KOPT-K1 (cell line): ENCODE measurements around the gene TUBB4A.
A peak's percentile ranks its signal among the peaks of the same experiment; 100 is the strongest.

Experiments used
- H3K27ac ChIP-seq: fragments of 200-600 bp; sonication (generic); 2 replicates; pipeline ENCODE4 v1.5.1; 2016; ENCODE audit warnings: antibody characterized with exemption, mild to moderate bottlenecking, low read depth, low read length; ENCODE audit not compliant: poor library complexity, severe bottlenecking
- H3K36me3 ChIP-seq: fragments of 200-600 bp; sonication (generic); 2 replicates; pipeline ENCODE4 v1.5.1; 2017; ENCODE audit warnings: antibody characterized with exemption, mild to moderate bottlenecking, low read length, moderate library complexity; ENCODE audit not compliant: insufficient read depth
- H3K9me3 ChIP-seq: fragments of 200-600 bp; sonication (generic); 2 replicates; pipeline ENCODE4 v1.5.1; 2017; ENCODE audit warnings: antibody characterized with exemption, low read length, mild to moderate bottlenecking; ENCODE audit not compliant: insufficient read depth, poor library complexity, severe bottlenecking

Gene TUBB4A

GRCh38 chr19:6489278-6490061, 12.6 kb downstream of the TUBB4A start:
- Histone ChIP-seq H3K27ac (peak overlapping the region; percentile 48), H3K9me3 (peaks cover 7% of the 10 kb centered on the region), H3K36me3 (no peaks in the 10 kb centered on the region)

- H3K9me3 ChIP-seq, result no peaks in the 10 kb centered on the region
- no peaks in the 10 kb centered on the region for H3K36me3 ChIP-seq
- no peak overlapping the region for H3K27ac ChIP-seq
Observed at GRCh38 chr19:6484831-6485230, 17.3 kb downstream of the TUBB4A start.

DNA sequence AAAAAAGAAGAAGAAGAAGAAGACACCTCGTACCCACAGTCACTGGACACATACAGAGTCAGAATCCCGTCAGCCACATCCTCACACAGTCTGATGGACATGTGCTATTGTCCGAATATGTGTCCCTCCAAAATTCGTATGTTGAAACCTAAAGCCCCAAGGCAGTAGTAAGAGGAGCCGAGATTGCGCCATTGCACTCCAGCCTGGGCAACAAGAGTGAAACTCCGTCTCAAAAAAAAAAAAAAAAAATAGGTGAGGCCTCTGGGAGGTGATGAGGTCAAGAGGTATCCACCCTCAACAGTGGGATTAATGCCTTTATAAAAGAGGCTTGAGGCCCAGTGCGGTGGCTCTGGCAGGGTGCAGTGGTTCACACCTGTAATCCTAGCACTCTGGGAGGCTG, 17.9 kb downstream of the TUBB4A start:
- no peak overlapping the region for H3K27ac ChIP-seq
- no peaks in the 10 kb centered on the region for H3K9me3 ChIP-seq
- 0 out of 2 replicates have a peak, but pooled peaks cover 3% of the 10 kb centered on the region for H3K36me3 ChIP-seq

- peaks cover 13% of the 10 kb centered on the region; the same call in 1 of the 2 replicates for H3K36me3 ChIP-seq
- no peaks in the 10 kb centered on the region for H3K9me3 ChIP-seq
- H3K27ac ChIP-seq, result peak overlapping the region; percentile 4
Observed at GRCh38 chr19:6483235-6483634, 18.9 kb downstream of the TUBB4A start.

GRCh38 chr19:6482343-6482686, 19.8 kb downstream of the TUBB4A start:
- peak overlapping the region; percentile 93 for H3K27ac ChIP-seq
- H3K36me3 ChIP-seq, result peaks cover 14% of the 10 kb centered on the region; the same call in 1 of the 2 replicates
- H3K9me3 ChIP-seq, result no peaks in the 10 kb centered on the region

DNA sequence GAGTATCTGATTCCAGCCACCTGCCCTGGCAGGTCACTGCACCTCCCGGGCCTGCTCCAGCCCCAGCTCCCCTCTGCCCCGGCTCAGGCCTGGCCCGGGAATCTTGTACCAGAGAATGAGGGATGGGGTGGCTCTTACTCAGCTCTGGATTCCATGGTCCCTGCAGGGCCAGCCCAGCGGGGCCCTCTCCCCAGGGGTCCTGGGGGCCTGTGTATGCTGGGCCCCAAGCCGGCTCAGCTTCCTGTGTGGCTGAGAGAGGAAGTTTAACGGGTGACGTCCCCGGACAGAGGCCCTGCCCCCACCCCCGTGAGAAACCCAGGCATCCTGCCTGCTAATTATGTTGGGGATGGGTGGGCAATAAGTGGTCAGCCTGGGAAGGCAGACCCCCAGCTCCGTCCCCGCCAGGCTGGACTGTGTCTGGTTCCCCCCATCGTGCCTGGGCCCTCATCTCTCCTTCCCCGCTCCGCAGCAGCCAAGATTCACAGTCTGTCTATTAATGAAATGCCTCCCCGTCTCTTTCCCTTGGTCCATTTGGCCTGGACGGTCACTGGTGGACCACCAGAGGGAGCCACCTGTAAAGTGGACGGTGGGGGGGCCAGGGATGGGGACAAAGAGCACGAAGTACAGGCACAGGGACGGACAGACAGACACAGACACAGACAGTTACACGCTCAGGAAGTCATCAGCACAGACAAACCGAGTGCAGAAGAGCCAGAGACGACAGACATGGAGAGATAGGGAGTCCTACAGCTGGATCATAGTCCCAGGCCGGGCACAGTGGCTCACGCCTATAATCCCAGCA, 20.4 kb downstream of the TUBB4A start, which contains the start of gene DENND1C:
Gene DENND1C (minus strand): TSS at position 247 of the 802 bp plus-strand sequence. CDS start 92 bp downstream, at position 155.
- H3K9me3 ChIP-seq, result no peaks in the 10 kb centered on the region
- peak within 1 kb of the TSS; percentile 93 for H3K27ac ChIP-seq
- peaks cover 20% of the 10 kb centered on the region for H3K36me3 ChIP-seq

- Histone ChIP-seq H3K27ac (peak overlapping the region; percentile 93), H3K9me3 (peaks cover 4% of the 10 kb centered on the region), H3K36me3 (peaks cover 28% of the 10 kb centered on the region)
Observed at GRCh38 chr19:6480848-6481415, 21.2 kb downstream of the TUBB4A start.

- peaks cover 38% of the 10 kb centered on the region for H3K36me3 ChIP-seq
- H3K9me3 ChIP-seq, result peaks cover 4% of the 10 kb centered on the region
- peak overlapping the region; percentile 13 for H3K27ac ChIP-seq
Observed at GRCh38 chr19:6479836-6480398, 22.2 kb downstream of the TUBB4A start.

GRCh38 chr19:6478815-6479214, 23.3 kb downstream of the TUBB4A start:
- Histone ChIP-seq H3K36me3 (peaks cover 48% of the 10 kb centered on the region), H3K9me3 (peaks cover 4% of the 10 kb centered on the region), H3K27ac (peak overlapping the region; percentile 29)

- peaks cover 54% of the 10 kb centered on the region for H3K36me3 ChIP-seq
- H3K9me3 ChIP-seq, result peaks cover 4% of the 10 kb centered on the region
- no peak overlapping the region for H3K27ac ChIP-seq
Observed at GRCh38 chr19:6476896-6477431, 25.1 kb downstream of the TUBB4A start.

- no peak overlapping the region for H3K27ac ChIP-seq
- peaks cover 4% of the 10 kb centered on the region for H3K9me3 ChIP-seq
- H3K36me3 ChIP-seq, result peaks cover 56% of the 10 kb centered on the region
Observed at GRCh38 chr19:6476155-6476895, 25.8 kb downstream of the TUBB4A start.

DNA sequence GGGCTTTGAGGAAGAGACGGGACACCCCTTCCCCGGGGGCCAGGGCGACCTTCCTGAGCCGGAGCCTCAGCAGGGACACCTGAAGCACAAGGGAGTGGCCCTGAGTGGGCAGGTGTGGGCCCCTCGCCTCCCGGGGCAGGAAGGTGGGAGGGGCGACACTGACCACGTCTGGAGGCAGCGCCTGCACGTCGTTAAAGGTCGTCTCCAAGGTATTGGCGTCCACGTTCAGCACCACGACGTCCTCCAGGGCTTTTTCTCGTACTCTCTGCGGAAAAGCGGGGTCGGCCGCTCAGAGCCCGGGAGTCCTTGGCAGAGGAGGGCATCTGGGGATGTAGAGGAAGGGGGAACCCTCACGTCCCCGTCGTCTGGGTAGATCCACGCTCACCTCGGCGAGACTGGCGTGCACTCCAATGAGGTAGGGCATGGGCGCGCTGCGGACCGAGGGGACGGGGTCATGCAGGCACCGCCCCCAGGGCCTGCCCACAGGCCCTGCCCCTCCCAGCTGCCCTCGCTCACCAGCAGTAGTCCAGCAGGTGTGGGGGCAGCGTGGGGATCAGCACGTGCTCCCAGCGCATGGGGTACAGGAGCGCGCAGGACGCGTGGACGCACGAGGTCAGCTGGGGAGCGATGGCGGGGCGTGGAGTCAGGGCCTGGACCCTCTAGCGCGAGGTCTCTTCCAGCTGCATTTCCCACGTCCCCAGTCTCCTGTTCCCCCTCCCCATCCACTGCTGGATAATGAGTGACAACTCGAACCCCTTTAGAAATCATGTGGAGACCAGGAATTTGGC, 26.6 kb downstream of the TUBB4A start:
- peaks cover 64% of the 10 kb centered on the region for H3K36me3 ChIP-seq
- no peak overlapping the region for H3K27ac ChIP-seq
- H3K9me3 ChIP-seq, result peaks cover 4% of the 10 kb centered on the region

GRCh38 chr19:6473647-6474046, 28.5 kb downstream of the TUBB4A start:
- H3K27ac ChIP-seq, result no peak overlapping the region
- H3K9me3 ChIP-seq, result peaks cover 4% of the 10 kb centered on the region
- H3K36me3 ChIP-seq, result peaks cover 72% of the 10 kb centered on the region
